Fibroblast of pulmonary artery (primary cell): Measurements from ENCODE around the gene ZCCHC13.
"Not testable (repeated sequence)": the region's sequence is repeated elsewhere in the genome, so short reads cannot be mapped to it uniquely, and the experiment has no call there.

Experiments
- DNase-seq: peaks from one replicate; pipeline ENCODE4 v3.0.0-alpha.2; 2010; ENCODE audit warnings: low read depth
- H3K4me3 ChIP-seq: replicated peaks from 2 replicates; pipeline ENCODE4 v1.5.1; 2011; ENCODE audit warnings: low read depth, mild to moderate bottlenecking, control low read depth, low read length, moderate library complexity
- CTCF ChIP-seq: IDR thresholded peaks from 2 replicates; pipeline ENCODE4 v1.5.1; 2011; ENCODE audit warnings: mild to moderate bottlenecking, control low read depth, low read length, inconsistent platforms; ENCODE audit errors: missing control alignments

ZCCHC13 gene

GRCh38 chrX:74304016-74304415 lies at the start of gene ZCCHC13:
TSS of gene ZCCHC13 (plus strand) at chrX:74304180. CDS start at chrX:74304267, 87 bp downstream.
- TF ChIP-seq CTCF, result no peak
- no peak for DNase-seq
- H3K4me3 ChIP-seq, result no peak within 1 kb of the TSS

DNA sequence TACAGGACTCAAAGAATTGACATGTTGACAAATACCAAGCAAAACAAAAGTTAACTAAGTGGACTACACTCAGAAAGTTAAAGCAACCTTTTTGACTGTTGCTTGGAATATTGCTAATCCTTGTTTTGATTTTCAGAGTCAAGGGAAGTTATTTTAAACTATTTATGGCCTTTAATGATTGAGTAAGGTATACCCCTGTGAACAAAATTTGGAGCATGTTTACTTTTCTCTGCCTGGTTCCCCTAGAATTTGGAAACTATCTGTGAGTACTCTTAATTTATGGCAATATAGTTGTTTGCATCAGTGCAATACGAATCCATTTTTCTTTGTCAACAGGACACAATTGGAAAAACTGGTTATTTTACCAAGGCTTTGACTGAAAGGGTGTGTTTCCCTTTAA lies 45.9 kb upstream of the ZCCHC13 start:
- not testable (repeated sequence) for H3K4me3 ChIP-seq, DNase-seq

- H3K4me3 ChIP-seq, result no peak overlapping the region
- no peak for TF ChIP-seq CTCF
- DNase-seq, result no peak
Observed at GRCh38 chrX:74259885-74260491, 44.0 kb upstream of the ZCCHC13 start.

DNA sequence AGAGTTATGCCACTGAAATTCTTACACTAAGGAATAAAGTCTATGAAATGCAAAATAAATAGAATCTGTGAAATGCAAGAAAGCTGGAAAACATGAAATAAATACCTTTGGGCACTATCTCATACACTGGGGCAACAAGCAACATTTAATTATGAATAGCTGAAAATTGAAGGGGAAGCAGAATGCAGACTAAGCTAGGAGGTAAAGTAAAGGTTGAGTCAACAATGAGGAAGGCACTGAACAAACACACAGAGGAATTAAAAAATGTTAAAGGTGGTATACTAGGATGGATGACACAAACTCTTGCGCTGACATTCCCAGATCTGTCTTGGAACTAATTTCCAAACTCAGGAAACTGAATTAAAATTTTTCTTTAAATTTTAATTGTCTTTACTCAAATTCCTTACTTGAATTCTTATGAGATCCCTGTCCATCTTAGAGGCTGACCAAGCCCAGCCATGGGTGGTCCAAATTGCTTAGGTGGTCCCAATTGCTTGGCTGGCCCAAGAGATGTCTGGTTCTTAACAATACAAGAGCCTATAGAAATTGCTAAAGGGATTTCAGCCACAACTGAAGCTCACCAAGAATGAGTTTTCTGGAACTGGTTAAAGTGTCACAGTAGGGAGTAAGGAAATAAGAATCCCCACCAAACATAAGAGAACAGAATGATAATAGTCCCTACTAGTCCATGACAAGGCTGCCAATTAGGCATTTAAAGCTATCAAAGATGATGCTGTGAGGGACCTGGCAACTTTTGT lies 41.3 kb upstream of the ZCCHC13 start:
- H3K4me3 ChIP-seq, result no peak overlapping the region
- no peak for DNase-seq
- no peak for TF ChIP-seq CTCF

- no peak for DNase-seq
- TF ChIP-seq CTCF, result no peak
- no peak overlapping the region for H3K4me3 ChIP-seq
Observed at GRCh38 chrX:74270393-74270792, 33.6 kb upstream of the ZCCHC13 start.

- no peak for DNase-seq
- no peak for TF ChIP-seq CTCF
- H3K4me3 ChIP-seq, result no peak overlapping the region
Observed at GRCh38 chrX:74272230-74272629, 31.8 kb upstream of the ZCCHC13 start.

GRCh38 chrX:74274516-74274915 lies 29.5 kb upstream of the ZCCHC13 start:
- no peak for TF ChIP-seq CTCF
- no peak overlapping the region for H3K4me3 ChIP-seq
- no peak for DNase-seq
